Loucy (cell line): ENCODE measurements around the gene ATG2A.

Experiments
- H2AFZ ChIP-seq: fragments of 200-600 bp; sonication (generic); 2 replicates; pipeline ENCODE4 v1.6.0; 2016; ENCODE audit warnings: antibody characterized with exemption, mild to moderate bottlenecking, low read length, moderate library complexity
- H3F3A ChIP-seq: fragments of 200-600 bp; 2 replicates; pipeline ENCODE4 v1.6.0; 2016; ENCODE audit warnings: antibody characterized with exemption, low read depth, mild to moderate bottlenecking
- H3K27me3 ChIP-seq: fragments of 200-600 bp; sonication (generic); 2 replicates; pipeline ENCODE4 v1.6.1; 2014; ENCODE audit warnings: low read length, mild to moderate bottlenecking; ENCODE audit not compliant: insufficient read depth, poor library complexity, severe bottlenecking
- H3K36me3 ChIP-seq: fragments of 200-600 bp; sonication (generic); 2 replicates; pipeline ENCODE4 v1.6.1; 2016; ENCODE audit warnings: low read length; ENCODE audit not compliant: insufficient read depth
- H3K4me1 ChIP-seq: fragments of 200-600 bp; sonication (generic); 2 replicates; pipeline ENCODE4 v1.5.1; 2014; ENCODE audit warnings: low read length, mild to moderate bottlenecking; ENCODE audit not compliant: insufficient read depth, poor library complexity, severe bottlenecking
- H3K4me2 ChIP-seq: fragments of 200-600 bp; sonication (generic); 2 replicates; pipeline ENCODE4 v1.6.0; 2014; ENCODE audit warnings: antibody characterized with exemption, low read length, low read depth, mild to moderate bottlenecking; ENCODE audit not compliant: poor library complexity, severe bottlenecking
- H3K4me3 ChIP-seq: fragments of 200-600 bp; sonication (generic); 2 replicates; pipeline ENCODE4 v1.5.1; 2014; ENCODE audit warnings: low read length, mild to moderate bottlenecking, mixed read lengths; ENCODE audit not compliant: poor library complexity, severe bottlenecking
- H3K79me2 ChIP-seq: fragments of 200-600 bp; sonication (generic); 2 replicates; pipeline ENCODE4 v1.6.1; 2014; ENCODE audit warnings: low read length; ENCODE audit not compliant: insufficient read depth
- H3K9ac ChIP-seq: fragments of 200-600 bp; sonication (generic); 2 replicates; pipeline ENCODE4 v1.6.0; 2014; ENCODE audit warnings: mild to moderate bottlenecking, low read depth, low read length, moderate library complexity; ENCODE audit not compliant: poor library complexity, severe bottlenecking
- H3K9me2 ChIP-seq: fragments of 200-600 bp; sonication (generic); replicated peaks from 2 replicates; pipeline ENCODE4 v1.6.1; 2016; ENCODE audit warnings: low read depth, low read length, mixed read lengths
- H3K9me3 ChIP-seq: fragments of 200-600 bp; sonication (generic); 2 replicates; pipeline ENCODE4 v1.6.1; 2014; ENCODE audit warnings: mild to moderate bottlenecking, antibody characterized with exemption, low read length, low read depth; ENCODE audit not compliant: insufficient read depth
- H4K20me1 ChIP-seq: fragments of 200-600 bp; sonication (generic); 2 replicates; pipeline ENCODE4 v1.6.0; 2014; ENCODE audit warnings: antibody characterized with exemption, low read length, mild to moderate bottlenecking; ENCODE audit not compliant: insufficient read depth, poor library complexity, severe bottlenecking
- CTCF ChIP-seq: fragments of 200-600 bp; sonication (generic); conservative IDR thresholded peaks from 2 replicates; pipeline ENCODE4 v1.5.1; 2014; ENCODE audit warnings: mild to moderate bottlenecking, antibody characterized with exemption, low read length
- EZH2phosphoT487 ChIP-seq: fragments of 200-600 bp; IDR thresholded peaks from 2 replicates; pipeline ENCODE4 v1.6.1; 2018; ENCODE audit warnings: antibody characterized with exemption, mild to moderate bottlenecking, moderate library complexity, borderline replicate concordance

Gene ATG2A

DNA sequence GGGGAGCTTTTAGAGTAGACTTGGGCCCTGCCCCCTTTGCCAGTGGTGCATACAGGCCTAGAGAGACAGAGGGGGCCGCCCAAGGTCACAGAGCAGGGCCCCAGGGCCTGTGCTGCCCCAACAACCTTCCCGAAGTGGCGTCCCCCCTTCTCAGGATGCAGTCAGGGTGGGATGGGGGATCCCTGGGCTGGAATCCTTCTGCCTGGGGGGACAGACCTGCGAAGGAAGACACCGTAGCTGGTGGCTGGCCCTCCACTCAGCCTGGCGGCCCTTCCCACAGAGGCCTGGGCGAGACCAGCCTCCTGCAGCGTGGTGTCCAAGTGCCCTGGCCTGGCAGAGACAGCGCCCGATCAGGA, 24.2 kb downstream of the ATG2A start:
- Histone ChIP-seq H2AFZ (no peak overlapping the region), H3K36me3 (no peaks in the 10 kb centered on the region), H3K27me3 (no peaks in the 10 kb centered on the region), H3K4me2 (no peak overlapping the region), H3K4me1 (peaks cover 6% of the 10 kb centered on the region), H3F3A (no peaks in the 10 kb centered on the region), H3K9ac (no peak overlapping the region), H3K9me2 (no peaks in the 10 kb centered on the region), H3K79me2 (no peaks in the 10 kb centered on the region), H4K20me1 (no peaks in the 10 kb centered on the region), H3K9me3 (no peaks in the 10 kb centered on the region), H3K4me3 (no peak overlapping the region)
- TF ChIP-seq EZH2phosphoT487 (no peak), CTCF (no peak)

GRCh38 chr11:64892411-64892831, 24.6 kb downstream of the ATG2A start:
- Histone ChIP-seq H3K4me3 (no peak overlapping the region), H3K4me2 (no peak overlapping the region), H3K9me3 (no peaks in the 10 kb centered on the region), H3K9me2 (no peaks in the 10 kb centered on the region), H3K4me1 (peaks cover 10% of the 10 kb centered on the region), H4K20me1 (no peaks in the 10 kb centered on the region), H3K36me3 (no peaks in the 10 kb centered on the region), H3K79me2 (no peaks in the 10 kb centered on the region), H3F3A (no peaks in the 10 kb centered on the region), H3K9ac (no peak overlapping the region), H3K27me3 (no peaks in the 10 kb centered on the region), H2AFZ (no peak overlapping the region)
- no peak for TF ChIP-seq CTCF
- TF ChIP-seq EZH2phosphoT487: no peak

- Histone ChIP-seq H3K9me3 (no peaks in the 10 kb centered on the region), H3K4me1 (peaks cover 11% of the 10 kb centered on the region), H3K79me2 (no peaks in the 10 kb centered on the region), H3K27me3 (no peaks in the 10 kb centered on the region), H3F3A (no peaks in the 10 kb centered on the region), H3K36me3 (no peaks in the 10 kb centered on the region), H3K9ac (no peak overlapping the region), H3K4me3 (no peak overlapping the region), H2AFZ (no peak overlapping the region), H4K20me1 (no peaks in the 10 kb centered on the region), H3K4me2 (no peak overlapping the region), H3K9me2 (no peaks in the 10 kb centered on the region)
- TF ChIP-seq EZH2phosphoT487 (no peak), CTCF (no peak)
These were observed 25.1 kb downstream of the ATG2A start for GRCh38 chr11:64891880-64892279.
